Measurements from ENCODE around the gene ANKRD33. TPM values are rescaled to one million over a fixed set of nuclear protein-coding genes. Genes with fewer than 3 reads are reported as not detected.

The ANKRD33 gene
- polyA plus RNA-seq, 1 of the 3 experiments (the other 2 are of a cell fraction), result not detected

GRCh38 chr12:51848841-51849735, 38.8 kb upstream of the ANKRD33 start (continued):
- no peak for TF ChIP-seq REST (IDR thresholded peaks at IDR 0.05; ENCODE audit: low read depth, low read length)
- TF ChIP-seq SIN3A (IDR thresholded peaks at IDR 0.05; ENCODE audit: borderline replicate concordance, low read depth, low read length), result no peak
- TF ChIP-seq USF1 (IDR thresholded peaks at IDR 0.05; ENCODE audit: borderline replicate concordance, low read depth), result no peak
- TF ChIP-seq FOSL2 (IDR thresholded peaks at IDR 0.05; ENCODE audit: borderline replicate concordance, low read depth), result no peak
- no peak for TF ChIP-seq NFIC (IDR thresholded peaks at IDR 0.05; ENCODE audit: borderline replicate concordance)
- no peak for TF ChIP-seq GABPA (IDR thresholded peaks at IDR 0.05; ENCODE audit: low read depth)
- TF ChIP-seq MEF2A (IDR thresholded peaks at IDR 0.05; ENCODE audit: borderline replicate concordance, low read depth), result no peak

GRCh38 chr12:51850081-51850964, 37.6 kb upstream of the ANKRD33 start:
- no peak for DNase-seq
- H3K27ac ChIP-seq (ENCODE audit: low read depth in 2 of 2, low read length in 1 of 2), result no peak overlapping the region; a peak in 1 of 4 replicates
- H3F3A ChIP-seq (replicated peaks; ENCODE audit: insufficient read depth), result no peaks in the 10 kb centered on the region
- no peak overlapping the region for H3K9ac ChIP-seq
- H3K27me3 ChIP-seq (ENCODE audit: insufficient read depth), result no peaks in the 10 kb centered on the region
- H3K9me3 ChIP-seq, result no peaks in the 10 kb centered on the region
- no peak overlapping the region for H3K4me3 ChIP-seq (ENCODE audit: low read depth in 2 of 2, low read length in 1 of 2)
- no peaks in the 10 kb centered on the region for H4K20me1 ChIP-seq (ENCODE audit: insufficient read depth)
- TF ChIP-seq EZH2phosphoT487 (IDR thresholded peaks at IDR 0.05; ENCODE audit: borderline replicate concordance, low read depth) (no peak), TAF1 (IDR thresholded peaks at IDR 0.05; ENCODE audit: borderline replicate concordance, low read depth, low read length) (no peak), TEAD4 (IDR thresholded peaks at IDR 0.05; ENCODE audit: borderline replicate concordance, insufficient read depth) (no peak), GATA2 (CRISPR knock-in tag; IDR thresholded peaks at IDR 0.05) (no peak), FOXM1 (IDR thresholded peaks at IDR 0.05; ENCODE audit: low read depth) (no peak), FOSL2 (IDR thresholded peaks at IDR 0.05; ENCODE audit: borderline replicate concordance, low read depth) (no peak), EP300 (IDR thresholded peaks at IDR 0.05; ENCODE audit: borderline replicate concordance in 1 of 2, low read depth in 1 of 2, low read length in 1 of 2) (no peak), POLR2AphosphoS5 (IDR thresholded peaks at IDR 0.05; ENCODE audit: low read depth, low read length) (no peak), RCOR1 (IDR thresholded peaks at IDR 0.05; ENCODE audit: low read length) (no peak), PBX3 (IDR thresholded peaks at IDR 0.05) (no peak), GABPA (IDR thresholded peaks at IDR 0.05; ENCODE audit: low read depth) (no peak), TCF12 (IDR thresholded peaks at IDR 0.05) (no peak), CHD2 (IDR thresholded peaks at IDR 0.05; ENCODE audit: low read length, partially characterized antibody) (no peak), CTCF (IDR thresholded peaks at IDR 0.05) (no peak)
- POLR2A ChIA-PET, result no interaction called here
- no peak overlapping the region for H3K4me2 ChIP-seq
- H3K36me3 ChIP-seq (replicated peaks in 1 of 2; ENCODE audit: control insufficient read depth in 1 of 2, insufficient read depth in 2 of 2, low read length in 1 of 2), result no peaks in the 10 kb centered on the region
- H2AFZ ChIP-seq (ENCODE audit: low read depth), result no peak overlapping the region
- no peaks in the 10 kb centered on the region for H3K9me2 ChIP-seq
- 94% methylated on average over 8 of the region's 8 CpGs for WGBS (ENCODE audit: low lambda C conversion rate)
- CTCF ChIA-PET, result interaction anchor here (0.8 to 6.0 kb wide), 5 partner anchors 14 to 30 kb away, joined by 3 to 25 read pairs (median 4); no protein-coding TSS in a partner anchor
- H3K4me1 ChIP-seq (ENCODE audit: control insufficient read depth in 1 of 2, insufficient read depth in 2 of 2, low read depth in 1 of 2, low read length in 1 of 2), result peaks cover 0 to 34% of the 10 kb centered on the region in 2 experiments; a peak in 2 of 4 replicates
- H3K79me2 ChIP-seq (ENCODE audit: insufficient read depth), result no peaks in the 10 kb centered on the region

Measured in SK-N-SH (cell line).